ENCODE results near the gene POSTN. TPM values are rescaled to one million over a fixed set of nuclear protein-coding genes. Genes with fewer than 3 reads are reported as not detected.
"Not testable (repeated sequence)": the region's sequence is repeated elsewhere in the genome, so short reads cannot be mapped to it uniquely, and the experiment has no call there.

POSTN gene
- total RNA-seq, 1 experiment from 2014 or later = 0.29 TPM

GRCh38 chr13:37560526-37560925, 38.0 kb downstream of the POSTN start:
- Mint-ChIP-seq H3K36me3 (ENCODE audit: insufficient read depth, unreplicated experiment) (no peaks in the 10 kb centered on the region), H3K4me1 (ENCODE audit: low read depth, unreplicated experiment) (no peaks in the 10 kb centered on the region), H3K27me3 (ENCODE audit: insufficient read depth, unreplicated experiment) (no peaks in the 10 kb centered on the region), H3K9me3 (ENCODE audit: unreplicated experiment) (peaks cover 18% of the 10 kb centered on the region), H3K4me3 (ENCODE audit: unreplicated experiment) (no peak overlapping the region), H3K27ac (ENCODE audit: unreplicated experiment) (no peak overlapping the region)
- BruUV-seq (replicated peaks) = no TSS peak
- Histone ChIP-seq H3K4me3 (ENCODE audit: low read depth, low read length) (no peak overlapping the region), H3K27me3 (replicated peaks; ENCODE audit: control insufficient read depth, insufficient read depth, low read length) (no peaks in the 10 kb centered on the region), H3K9me3 (no peaks in the 10 kb centered on the region), H3K36me3 (ENCODE audit: control insufficient read depth, insufficient read depth, low read length) (no peaks in the 10 kb centered on the region), H3K4me1 (no peaks in the 10 kb centered on the region)
- ChIA-PET POLR2A (no interaction called here), CTCF (no interaction called here)
- intact Hi-C loops (cut with micrococcal nuclease; ENCODE audit: unreplicated experiment) = no loop called here
- TF ChIP-seq CTCF (IDR thresholded peaks at IDR 0.05; ENCODE audit: insufficient read depth in 1 of 2, low read depth in 1 of 2, low read length in 1 of 2, severe bottlenecking in 1 of 2, unreplicated experiment in 1 of 2) = no peak
- DNase-seq = no peak

GRCh38 chr13:37558766-37559165, 39.8 kb downstream of the POSTN start:
- H3K4me1 Mint-ChIP-seq (ENCODE audit: low read depth, unreplicated experiment); BruUV-seq (replicated peaks); H3K4me3 ChIP-seq (ENCODE audit: low read depth, low read length); H3K4me3 Mint-ChIP-seq (ENCODE audit: unreplicated experiment); CTCF ChIA-PET; H3K27me3 ChIP-seq (replicated peaks; ENCODE audit: control insufficient read depth, insufficient read depth, low read length); H3K27ac Mint-ChIP-seq (ENCODE audit: unreplicated experiment); intact Hi-C loops (cut with micrococcal nuclease; ENCODE audit: unreplicated experiment); POLR2A ChIA-PET; H3K4me1 ChIP-seq; H3K36me3 ChIP-seq (ENCODE audit: control insufficient read depth, insufficient read depth, low read length); H3K27me3 Mint-ChIP-seq (ENCODE audit: insufficient read depth, unreplicated experiment); H3K36me3 Mint-ChIP-seq (ENCODE audit: insufficient read depth, unreplicated experiment); DNase-seq; H3K9me3 ChIP-seq: not testable (repeated sequence)
- peaks cover 18% of the 10 kb centered on the region for H3K9me3 Mint-ChIP-seq (ENCODE audit: unreplicated experiment)

GRCh38 chr13:37546087-37546486, 52.5 kb downstream of the POSTN start:
- POLR2A ChIA-PET = no interaction called here
- Mint-ChIP-seq H3K9me3 (ENCODE audit: unreplicated experiment) (no peaks in the 10 kb centered on the region), H3K27me3 (ENCODE audit: insufficient read depth, unreplicated experiment) (peaks cover 5% of the 10 kb centered on the region), H3K4me1 (ENCODE audit: low read depth, unreplicated experiment) (no peaks in the 10 kb centered on the region), H3K4me3 (ENCODE audit: unreplicated experiment) (no peak overlapping the region), H3K27ac (ENCODE audit: unreplicated experiment) (no peak overlapping the region), H3K36me3 (ENCODE audit: insufficient read depth, unreplicated experiment) (no peaks in the 10 kb centered on the region)
- no peaks in the 10 kb centered on the region for H3K9me3 ChIP-seq
- H3K4me1 ChIP-seq = no peaks in the 10 kb centered on the region
- no peak for TF ChIP-seq CTCF (IDR thresholded peaks at IDR 0.05; ENCODE audit: insufficient read depth in 1 of 2, low read depth in 1 of 2, low read length in 1 of 2, severe bottlenecking in 1 of 2, unreplicated experiment in 1 of 2)
- no peaks in the 10 kb centered on the region for H3K27me3 ChIP-seq (replicated peaks; ENCODE audit: control insufficient read depth, insufficient read depth, low read length)
- intact Hi-C loops (cut with micrococcal nuclease; ENCODE audit: unreplicated experiment) = no loop called here
- H3K4me3 ChIP-seq (ENCODE audit: low read depth, low read length) = no peak overlapping the region
- H3K36me3 ChIP-seq (ENCODE audit: control insufficient read depth, insufficient read depth, low read length) = no peaks in the 10 kb centered on the region
- CTCF ChIA-PET = no interaction called here
- DNase-seq = no peak
- no TSS peak for BruUV-seq (replicated peaks)

- ChIA-PET POLR2A (no interaction called here), CTCF (interaction anchor here (0.6 kb wide), 1 partner anchor 23 kb away, joined by 3 read pairs; no protein-coding TSS in a partner anchor)
- TF ChIP-seq CTCF (IDR thresholded peaks at IDR 0.05; ENCODE audit: insufficient read depth in 1 of 2, low read depth in 1 of 2, low read length in 1 of 2, severe bottlenecking in 1 of 2, unreplicated experiment in 1 of 2) = no peak
- Histone ChIP-seq H3K9me3 (no peaks in the 10 kb centered on the region), H3K36me3 (ENCODE audit: control insufficient read depth, insufficient read depth, low read length) (no peaks in the 10 kb centered on the region), H3K4me3 (ENCODE audit: low read depth, low read length) (no peak overlapping the region), H3K4me1 (no peaks in the 10 kb centered on the region), H3K27me3 (replicated peaks; ENCODE audit: control insufficient read depth, insufficient read depth, low read length) (no peaks in the 10 kb centered on the region)
- intact Hi-C loops (cut with micrococcal nuclease; ENCODE audit: unreplicated experiment) = no loop called here
- peaks cover 5% of the 10 kb centered on the region for H3K27me3 Mint-ChIP-seq (ENCODE audit: insufficient read depth, unreplicated experiment)
- H3K27ac Mint-ChIP-seq (ENCODE audit: unreplicated experiment) = no peak overlapping the region
- H3K36me3 Mint-ChIP-seq (ENCODE audit: insufficient read depth, unreplicated experiment) = no peaks in the 10 kb centered on the region
- DNase-seq = no peak
- H3K9me3 Mint-ChIP-seq (ENCODE audit: unreplicated experiment) = no peaks in the 10 kb centered on the region
- BruUV-seq (replicated peaks) = no TSS peak
- no peak overlapping the region for H3K4me3 Mint-ChIP-seq (ENCODE audit: unreplicated experiment)
- no peaks in the 10 kb centered on the region for H3K4me1 Mint-ChIP-seq (ENCODE audit: low read depth, unreplicated experiment)
These were observed 53.6 kb downstream of the POSTN start for GRCh38 chr13:37544995-37545394.

Data from Caco-2 (cell line).